Adrenal gland (tissue), 5 donors: Measurements from ENCODE around the gene VSIG10L2.

Experiments
- CTCF ChIP-seq, 6 experiments: fragments of 450-650 bp in 4 of 6; fragments of 200-600 bp in 2 of 6; sonication (generic) in 1 of 6; IDR thresholded peaks; 1 replicate in 5 of 6; 2 replicates in 1 of 6; pipeline versions ENCODE4 v1.5.1 to v1.8.0; 2016 to 2021; ENCODE audit warnings: antibody characterized with exemption in 6 of 6, mild to moderate bottlenecking in 2 of 6, moderate library complexity in 1 of 6
- POLR2A ChIP-seq, 2 donors: fragments of 450-650 bp; IDR thresholded peaks; one replicate each; pipeline ENCODE4 v1.6.1; 2017; ENCODE audit warnings: antibody characterized with exemption in 2 of 2, mild to moderate bottlenecking in 2 of 2, moderate library complexity in 1 of 2
- donor health status: DM: no; HTN: no; CAD: no.

- TF ChIP-seq CTCF (IDR thresholded peaks at IDR 0.05): no peak
- no peak for TF ChIP-seq POLR2A (IDR thresholded peaks at IDR 0.05)
Measured at GRCh38 chr11:125952973-125953372, 7.1 kb downstream of the VSIG10L2 start.
